PC-9 (cell line): Measurements from ENCODE around the gene RNF19B.

Experiments used
- EZH2 ChIP-seq: fragments of 200-600 bp; sonication (generic); IDR thresholded peaks from 2 replicates; pipeline ENCODE4 v1.8.0; 2017; ENCODE audit warnings: antibody characterized with exemption, low read depth
- TF ChIP-seq, protein P1 (sequence below): fragments of 200-600 bp; sonication (generic); conservative IDR thresholded peaks from 2 replicates; pipeline ENCODE4 v1.6.1; 2017; ENCODE audit warnings: mixed run types, antibody characterized with exemption, mild to moderate bottlenecking, moderate library complexity

DNA sequence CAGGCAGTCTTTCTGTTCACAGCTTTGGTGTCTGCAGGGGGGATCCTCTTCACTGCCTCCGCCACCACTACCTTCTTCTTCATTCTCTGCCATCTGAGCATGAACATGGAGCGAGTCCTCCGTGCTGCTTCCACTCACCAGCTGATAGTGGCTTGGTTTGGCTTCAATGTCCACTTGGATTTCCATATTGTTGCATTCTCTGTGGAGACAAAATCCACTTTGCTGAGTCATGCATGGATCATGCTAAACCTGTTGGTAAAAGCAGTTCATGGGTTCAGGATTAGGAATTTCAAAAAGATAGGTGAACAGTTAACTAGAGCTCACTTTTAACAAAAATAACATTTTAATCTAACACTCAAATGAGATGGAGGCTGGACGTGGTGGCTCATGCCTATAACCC, 27.5 kb downstream of the RNF19B start:
- TF ChIP-seq, protein P1, sequence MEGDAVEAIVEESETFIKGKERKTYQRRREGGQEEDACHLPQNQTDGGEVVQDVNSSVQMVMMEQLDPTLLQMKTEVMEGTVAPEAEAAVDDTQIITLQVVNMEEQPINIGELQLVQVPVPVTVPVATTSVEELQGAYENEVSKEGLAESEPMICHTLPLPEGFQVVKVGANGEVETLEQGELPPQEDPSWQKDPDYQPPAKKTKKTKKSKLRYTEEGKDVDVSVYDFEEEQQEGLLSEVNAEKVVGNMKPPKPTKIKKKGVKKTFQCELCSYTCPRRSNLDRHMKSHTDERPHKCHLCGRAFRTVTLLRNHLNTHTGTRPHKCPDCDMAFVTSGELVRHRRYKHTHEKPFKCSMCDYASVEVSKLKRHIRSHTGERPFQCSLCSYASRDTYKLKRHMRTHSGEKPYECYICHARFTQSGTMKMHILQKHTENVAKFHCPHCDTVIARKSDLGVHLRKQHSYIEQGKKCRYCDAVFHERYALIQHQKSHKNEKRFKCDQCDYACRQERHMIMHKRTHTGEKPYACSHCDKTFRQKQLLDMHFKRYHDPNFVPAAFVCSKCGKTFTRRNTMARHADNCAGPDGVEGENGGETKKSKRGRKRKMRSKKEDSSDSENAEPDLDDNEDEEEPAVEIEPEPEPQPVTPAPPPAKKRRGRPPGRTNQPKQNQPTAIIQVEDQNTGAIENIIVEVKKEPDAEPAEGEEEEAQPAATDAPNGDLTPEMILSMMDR, result no peak
- TF ChIP-seq EZH2, result no peak
